Measurements from ENCODE around the gene EEFSEC.
A peak's percentile ranks its signal among the peaks of the same experiment; 100 is the strongest.

GRCh38 chr3:128369881-128370642 is 216.8 kb downstream of the EEFSEC start:
- peak; percentile 48 for TF ChIP-seq CTCF (IDR thresholded peaks at IDR 0.05)
- TF ChIP-seq ZFX (IDR thresholded peaks at IDR 0.05; ENCODE audit: borderline replicate concordance) = no peak
